RPMI8226 (cell line): Measurements from ENCODE around the gene TNFAIP1.
"Not testable (repeated sequence)": the region's sequence is repeated elsewhere in the genome, so short reads cannot be mapped to it uniquely, and the experiment has no call there.

ENCODE experiments used
- DNase-seq: peaks from one replicate; pipeline ENCODE4 v3.0.0-alpha.2; 2015

The TNFAIP1 gene

GRCh38 chr17:28335201-28335958 is at the start of gene TNFAIP1, which contains the start of gene IFT20:
TSS of gene TNFAIP1 (plus strand) at chr17:28335761. CDS start at chr17:28339522, 3,761 bp downstream.
TSS of gene IFT20 (minus strand) at chr17:28335472. CDS start at chr17:28331985, 3,487 bp downstream.
- DNase-seq: peak; percentile 98

- no peak for DNase-seq
Measured at GRCh38 chr17:28285965-28286364, 49.6 kb upstream of the TNFAIP1 start.

GRCh38 chr17:28290703-28291102 is 44.9 kb upstream of the TNFAIP1 start:
- no peak for DNase-seq

- DNase-seq: no peak
Measured at GRCh38 chr17:28291780-28292330, 43.7 kb upstream of the TNFAIP1 start.

GRCh38 chr17:28292878-28293277 is 42.7 kb upstream of the TNFAIP1 start:
- DNase-seq: not testable (repeated sequence)

GRCh38 chr17:28293994-28294393 is 41.6 kb upstream of the TNFAIP1 start:
- DNase-seq: no peak

GRCh38 chr17:28295677-28296578 is 39.6 kb upstream of the TNFAIP1 start:
- peak; percentile 45 for DNase-seq

GRCh38 chr17:28298449-28298848 is 37.1 kb upstream of the TNFAIP1 start:
- DNase-seq: no peak

GRCh38 chr17:28306954-28307401 is 28.6 kb upstream of the TNFAIP1 start:
- DNase-seq: no peak

GRCh38 chr17:28313841-28314240 is 21.7 kb upstream of the TNFAIP1 start:
- DNase-seq: no peak

GRCh38 chr17:28315846-28316705 is 19.5 kb upstream of the TNFAIP1 start:
- DNase-seq: no peak

GRCh38 chr17:28317099-28317965 is 18.2 kb upstream of the TNFAIP1 start:
- DNase-seq: no peak

- peak; percentile 38 for DNase-seq
Measured at GRCh38 chr17:28317966-28318758, 17.4 kb upstream of the TNFAIP1 start.

GRCh38 chr17:28318759-28319597 is 16.6 kb upstream of the TNFAIP1 start, which contains the start of gene TMEM97:
TSS of gene TMEM97 (plus strand) at chr17:28319200. CDS start at chr17:28319240, 40 bp downstream.
- peak; percentile 99 for DNase-seq

GRCh38 chr17:28319598-28319935 is 16.0 kb upstream of the TNFAIP1 start:
- no peak for DNase-seq

- DNase-seq: no peak
Measured at GRCh38 chr17:28320215-28321061, 15.1 kb upstream of the TNFAIP1 start.

GRCh38 chr17:28324267-28324745 is 11.3 kb upstream of the TNFAIP1 start:
- no peak for DNase-seq

- no peak for DNase-seq
Measured at GRCh38 chr17:28324781-28325180, 10.8 kb upstream of the TNFAIP1 start.
